ENCODE measurements around the gene TBCD.
"Not testable (repeated sequence)": the region's sequence is repeated elsewhere in the genome, so short reads cannot be mapped to it uniquely, and the experiment has no call there.

TBCD gene

DNA sequence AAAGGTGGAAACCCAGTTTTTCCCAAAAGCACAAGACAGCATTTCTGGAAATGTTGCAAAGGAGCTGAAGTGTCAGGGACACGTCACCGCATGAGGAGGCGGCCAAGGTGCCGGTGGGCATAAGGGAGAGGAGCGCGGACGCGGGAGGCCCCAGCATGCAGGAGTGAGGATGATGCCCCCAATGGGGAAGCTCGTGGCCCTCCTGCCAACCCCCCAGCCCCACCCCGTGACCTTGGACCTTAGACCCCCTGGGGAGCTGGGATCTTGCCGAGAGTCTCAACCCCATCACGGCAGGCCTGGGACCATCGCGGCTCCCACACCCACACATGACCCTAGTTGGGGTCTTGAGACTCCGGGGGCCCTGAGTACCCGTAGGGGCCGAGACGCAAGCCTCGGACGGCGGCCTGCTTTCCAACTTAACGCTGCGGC is 208.1 kb downstream of the TBCD start:
- no peak for DNase-seq

DNA sequence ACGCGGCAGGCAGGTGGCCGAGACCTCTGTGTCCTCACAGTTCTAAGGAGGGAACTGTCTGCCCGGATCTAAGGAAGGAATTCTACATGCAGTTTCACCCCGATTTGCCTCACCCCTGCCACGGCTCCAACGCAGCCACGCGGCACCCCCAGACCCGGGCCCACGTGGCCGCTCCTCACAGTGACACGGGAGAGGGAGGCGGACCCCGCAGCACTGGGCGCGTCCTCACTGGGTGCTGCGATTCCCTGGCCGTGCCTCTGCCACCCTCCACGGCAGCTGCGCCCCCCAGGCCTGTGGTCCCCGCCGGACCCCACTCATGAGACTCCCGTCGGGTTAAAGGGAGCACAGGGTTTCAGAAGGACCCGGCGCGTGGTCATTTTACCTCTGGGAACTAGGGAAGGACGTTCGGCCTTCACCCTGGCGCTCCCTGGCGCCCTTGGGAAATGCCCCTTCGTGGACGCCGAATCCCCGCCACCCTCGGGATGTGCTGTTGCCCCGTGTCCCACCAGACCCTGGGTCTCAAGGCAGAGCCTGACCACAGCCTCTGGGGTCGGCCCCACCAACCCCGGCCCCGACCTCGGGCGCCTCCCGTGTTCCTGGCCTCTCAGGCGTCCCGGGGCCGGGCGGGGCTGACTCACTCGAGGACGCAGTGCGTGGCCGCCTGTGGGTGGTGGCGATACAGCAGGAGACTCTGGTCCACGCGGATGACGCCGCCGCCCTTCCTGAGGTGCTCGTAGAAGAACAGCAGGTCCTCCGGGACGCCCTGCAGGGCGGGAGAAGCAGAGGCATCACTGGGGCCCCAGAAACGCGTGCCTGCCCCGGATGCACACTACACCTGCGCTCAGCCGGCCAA is 208.8 kb downstream of the TBCD start:
- no peak for DNase-seq

DNA sequence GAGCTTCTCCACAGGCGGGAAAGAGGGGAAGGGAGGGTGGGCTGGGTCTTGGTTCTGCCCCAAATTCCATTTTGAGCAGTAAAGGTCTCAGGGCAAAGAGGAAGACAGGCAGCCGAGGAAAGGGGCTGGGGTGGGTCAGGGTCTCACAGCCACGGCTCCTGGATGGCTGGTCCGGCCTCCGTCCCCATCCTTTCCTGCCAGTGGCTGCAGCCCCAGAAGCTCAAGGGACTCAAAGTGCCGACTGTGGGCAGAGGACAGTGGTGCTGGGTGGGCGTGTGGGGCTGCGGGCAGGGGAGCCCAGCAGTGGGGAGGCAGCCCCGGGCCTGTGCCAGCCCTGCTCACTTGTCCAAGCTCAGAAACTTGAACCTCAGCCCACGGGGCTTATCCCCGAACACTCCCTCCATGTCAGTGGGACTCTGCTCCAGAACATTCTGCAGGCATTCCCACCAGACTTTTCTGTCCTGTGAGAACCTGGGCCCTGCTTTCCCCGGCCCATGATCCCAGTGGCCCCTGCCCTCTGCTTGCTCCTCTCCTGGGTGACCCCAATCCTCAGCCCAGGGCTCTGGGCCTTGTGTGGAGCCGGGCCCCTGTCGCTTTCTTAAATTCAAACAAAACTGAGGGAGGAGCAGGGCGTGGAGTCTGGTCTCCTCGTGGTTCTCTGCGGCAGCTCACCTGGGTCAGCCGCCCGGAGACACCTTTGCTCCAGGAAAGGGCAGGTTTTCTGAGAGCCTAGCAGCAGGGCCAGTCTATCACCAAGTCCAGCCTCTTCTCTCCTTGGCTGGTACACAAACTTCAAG is 209.7 kb downstream of the TBCD start:
- no peak for DNase-seq

DNA sequence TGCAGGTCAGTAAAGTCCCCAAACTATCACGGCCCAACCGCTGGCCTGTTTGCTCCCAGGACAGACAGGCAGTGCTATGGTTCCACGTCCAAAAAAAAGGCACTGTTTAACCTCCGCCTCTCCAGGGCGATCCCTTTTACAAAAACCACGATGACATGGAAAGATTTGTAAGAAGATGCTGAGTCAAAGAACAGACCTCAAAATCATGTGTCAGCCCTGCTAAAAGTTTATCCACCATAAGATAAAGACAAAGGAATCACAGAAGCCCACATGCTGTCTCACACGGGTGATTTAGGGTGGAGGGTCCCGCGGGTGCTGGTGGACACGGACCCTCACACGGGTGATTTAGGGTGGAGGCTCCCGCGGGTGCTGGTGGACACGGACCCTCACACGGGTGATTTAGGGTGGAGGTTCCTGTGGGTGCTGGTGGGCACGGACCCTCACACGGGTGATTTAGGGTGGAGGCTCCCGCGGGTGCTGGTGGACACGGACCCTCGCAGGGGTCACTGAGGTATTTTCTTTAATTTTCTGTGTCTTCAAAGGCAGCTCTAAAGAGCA is 210.4 kb downstream of the TBCD start:
- DNase-seq = no peak

DNA sequence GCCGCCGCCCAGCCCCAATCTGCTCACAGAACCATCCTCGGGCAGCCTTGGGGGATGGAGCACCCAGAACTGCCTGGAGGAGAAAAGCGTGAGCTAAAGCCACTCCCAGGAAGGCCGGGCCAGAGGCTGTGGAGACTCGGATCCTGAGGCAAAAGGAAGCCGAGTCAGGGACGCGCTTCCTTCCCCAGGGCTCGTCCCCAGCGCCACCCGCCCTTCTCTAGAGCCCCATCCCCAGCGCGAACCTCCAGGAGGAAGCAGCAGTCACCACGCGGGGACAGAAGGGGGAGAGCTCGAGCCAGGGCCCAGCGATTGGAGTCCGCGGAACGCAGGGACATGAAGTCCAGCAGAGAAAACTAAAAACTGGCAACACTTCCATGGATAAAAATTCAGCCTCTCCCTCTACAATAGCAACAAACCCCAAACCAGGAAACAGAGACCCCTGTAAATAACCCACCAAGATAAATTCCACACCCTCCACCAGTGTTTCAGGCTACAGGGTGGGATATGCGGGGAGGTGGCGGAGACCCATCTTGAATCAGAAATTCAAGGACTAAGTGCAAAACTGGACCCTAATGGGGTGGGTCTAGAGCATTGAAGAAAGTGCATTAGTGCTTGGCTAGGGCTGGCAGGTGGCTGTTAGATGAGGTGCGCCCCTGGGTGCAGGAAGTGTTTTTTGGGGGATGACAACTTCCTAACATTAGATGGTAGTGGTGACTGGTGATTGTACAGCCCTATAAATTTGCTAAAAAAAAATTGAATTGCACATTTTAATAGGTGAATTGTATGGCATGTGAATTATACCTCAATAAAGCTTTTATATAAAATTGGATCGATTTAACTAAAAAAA is 211.5 kb downstream of the TBCD start:
- peak; percentile 15 to 38 for DNase-seq

DNA sequence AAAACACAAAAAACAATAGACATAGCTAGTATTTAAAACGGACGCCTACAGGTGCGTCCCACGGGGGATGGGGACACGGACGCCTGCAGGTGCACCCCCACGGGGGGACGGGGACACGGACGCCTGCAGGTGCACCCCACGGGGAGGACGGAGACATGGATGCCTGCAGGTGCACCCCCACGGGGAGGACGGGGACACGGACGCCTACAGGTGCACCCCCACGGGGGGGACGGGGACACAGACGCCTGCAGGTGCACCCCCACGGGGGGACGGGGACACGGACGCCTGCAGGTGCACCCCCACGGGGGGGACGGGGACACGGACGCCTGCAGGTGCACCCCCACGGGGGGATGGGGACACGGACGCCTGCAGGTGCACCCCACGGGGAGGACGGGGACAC is 212.6 kb downstream of the TBCD start:
- not testable (repeated sequence) for DNase-seq

DNA sequence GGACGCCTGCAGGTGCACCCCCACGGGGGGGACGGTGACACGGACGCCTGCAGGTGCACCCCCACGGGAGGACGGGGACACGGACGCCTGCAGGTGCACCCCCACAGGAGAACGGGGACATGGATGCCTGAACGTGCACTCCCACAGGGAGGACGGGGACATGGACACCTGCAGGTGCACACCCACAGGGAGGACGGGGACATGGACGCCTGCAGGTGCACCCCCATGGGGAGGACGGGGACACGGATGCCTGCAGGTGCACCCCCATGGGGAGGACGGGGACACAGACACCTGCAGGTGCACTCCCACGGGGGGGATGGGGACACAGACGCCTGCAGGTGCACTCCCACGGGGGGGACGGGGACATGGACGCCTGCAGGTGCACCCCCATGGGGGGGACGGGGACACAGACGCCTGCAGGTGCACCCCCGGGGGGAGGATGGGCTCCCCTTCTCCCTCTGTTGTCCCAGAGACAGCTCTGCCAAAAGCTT is 213.0 kb downstream of the TBCD start:
- DNase-seq = no peak

DNA sequence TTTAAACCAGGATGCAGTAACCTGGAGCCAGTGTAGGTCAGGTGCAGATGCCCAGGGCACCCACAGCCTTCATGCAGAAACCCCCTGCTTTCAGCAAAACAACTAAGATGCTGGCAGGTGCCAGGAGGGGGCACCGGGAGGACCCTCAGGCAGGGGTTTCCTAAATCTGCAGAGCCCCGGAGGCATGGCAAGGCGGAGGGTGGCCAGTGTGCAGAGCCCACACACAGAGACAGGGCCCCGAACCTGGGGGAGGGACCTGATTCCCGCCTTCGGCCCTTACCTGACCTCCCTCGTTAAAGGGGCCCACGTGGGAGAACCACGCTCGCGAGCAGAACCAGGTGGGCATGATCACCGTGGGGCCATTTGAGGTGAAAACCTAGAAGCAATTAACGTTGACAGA is 213.5 kb downstream of the TBCD start:
- no peak for DNase-seq

DNA sequence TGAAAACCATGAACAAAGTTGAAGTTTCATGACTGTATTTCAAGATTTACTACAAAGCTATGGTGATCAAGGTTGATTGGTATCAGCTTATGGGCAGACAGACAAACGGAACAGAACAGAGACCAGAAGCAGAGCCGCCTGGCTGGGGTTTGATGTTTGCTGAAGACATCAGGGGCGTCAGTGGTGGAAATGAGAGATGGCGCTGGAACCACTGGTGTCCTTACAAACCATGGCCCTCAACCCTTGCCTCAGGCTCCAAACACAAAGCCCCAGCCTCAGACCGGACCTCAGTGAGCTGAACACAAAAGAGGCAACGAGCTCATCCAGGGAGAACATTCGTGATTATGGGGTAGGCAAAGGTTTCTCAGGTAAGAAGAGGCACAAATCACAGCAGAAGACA is 214.6 kb downstream of the TBCD start:
- DNase-seq = no peak

DNA sequence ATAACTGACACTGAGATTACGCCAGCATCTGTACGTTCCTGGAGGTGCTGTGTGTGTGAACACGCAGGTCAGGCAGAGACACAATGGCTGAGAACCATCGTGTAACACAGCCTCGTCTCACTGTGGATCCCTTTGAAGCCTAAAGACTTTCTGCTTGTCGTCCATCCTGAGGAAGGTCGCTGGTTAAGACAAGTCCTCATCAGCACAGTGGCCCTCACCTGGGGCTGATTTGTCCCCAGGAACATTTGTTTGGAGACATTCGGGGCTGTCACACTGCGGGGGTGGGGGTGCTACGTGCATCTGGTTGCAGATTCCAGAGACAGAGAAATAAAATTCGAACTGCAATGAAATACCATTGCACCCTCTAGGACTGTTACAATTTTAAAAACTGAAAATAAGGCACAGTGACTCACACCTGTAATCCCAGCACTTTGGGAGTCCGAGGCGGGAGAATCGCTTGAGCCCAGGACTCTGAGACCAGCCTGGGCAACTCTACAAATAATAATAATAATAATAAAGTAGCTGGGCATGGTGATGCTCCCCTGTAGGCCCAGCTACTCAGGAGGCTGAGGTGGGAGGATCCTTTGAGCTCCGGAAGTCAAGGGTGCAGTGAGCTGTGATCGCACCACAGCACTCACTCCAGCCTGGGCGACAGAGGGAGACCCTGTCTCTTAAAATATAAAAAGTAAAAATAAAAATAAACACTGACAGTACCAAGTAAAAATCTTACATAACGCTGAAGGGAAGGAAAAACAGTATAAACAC is 215.6 kb downstream of the TBCD start:
- no peak for DNase-seq

DNA sequence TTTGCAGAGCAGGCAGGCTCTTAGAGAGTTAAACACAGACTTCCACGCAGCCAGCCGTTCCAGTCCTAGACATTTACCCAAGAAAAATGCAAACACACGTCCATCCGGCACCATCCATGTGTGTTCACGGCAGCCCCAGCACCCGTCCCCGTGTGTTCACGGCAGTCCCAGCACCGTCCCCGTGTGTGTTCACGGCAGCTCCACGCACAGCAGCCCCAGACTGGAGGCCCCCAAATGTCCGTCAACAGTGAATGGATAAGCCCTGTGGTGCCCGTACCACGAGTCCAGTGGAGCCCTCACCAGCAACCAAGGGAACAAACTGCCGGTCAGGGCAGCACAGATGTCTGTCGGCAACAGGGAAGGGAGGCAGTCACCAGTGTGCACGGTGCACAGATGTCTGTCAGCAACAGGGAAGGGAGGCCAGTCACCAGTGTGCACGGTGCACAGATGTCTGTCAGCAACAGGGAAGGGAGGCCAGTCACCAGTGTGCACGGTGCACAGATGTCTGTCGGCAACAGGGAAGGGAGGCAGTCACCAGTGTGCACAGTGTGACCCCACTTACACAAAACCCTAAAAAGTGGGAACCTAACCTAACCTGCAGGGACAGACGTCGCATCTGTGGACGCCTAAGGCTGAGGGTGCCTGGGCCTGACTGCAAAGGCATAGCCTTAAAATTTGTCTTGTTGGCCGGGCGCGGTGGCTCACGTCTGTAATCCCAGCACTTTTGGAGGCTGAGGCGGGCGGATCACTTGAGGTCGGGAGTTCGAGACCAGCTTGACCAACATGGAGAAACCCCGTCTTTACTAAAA is 216.4 kb downstream of the TBCD start:
- not testable (repeated sequence) for DNase-seq

DNA sequence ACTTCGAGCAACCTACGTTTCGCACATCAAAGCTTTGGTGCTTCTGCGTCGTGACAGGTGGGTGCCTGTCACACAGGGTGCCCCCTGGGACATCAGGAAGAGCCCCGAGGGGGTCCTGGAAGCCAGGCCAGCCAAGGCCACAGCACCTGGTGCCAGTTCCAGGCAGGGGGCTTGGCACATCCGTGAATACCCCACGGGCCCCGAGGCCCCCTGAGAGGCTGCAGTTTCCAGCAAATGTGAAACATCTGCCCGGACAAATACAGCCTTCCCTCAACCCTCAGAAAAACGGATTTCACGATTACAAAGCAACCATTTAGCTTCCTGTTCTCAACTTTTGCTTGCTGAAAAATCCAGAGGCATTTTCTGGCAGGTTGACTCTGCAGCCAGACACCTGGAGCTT is 218.2 kb downstream of the TBCD start:
- no peak for DNase-seq

DNA sequence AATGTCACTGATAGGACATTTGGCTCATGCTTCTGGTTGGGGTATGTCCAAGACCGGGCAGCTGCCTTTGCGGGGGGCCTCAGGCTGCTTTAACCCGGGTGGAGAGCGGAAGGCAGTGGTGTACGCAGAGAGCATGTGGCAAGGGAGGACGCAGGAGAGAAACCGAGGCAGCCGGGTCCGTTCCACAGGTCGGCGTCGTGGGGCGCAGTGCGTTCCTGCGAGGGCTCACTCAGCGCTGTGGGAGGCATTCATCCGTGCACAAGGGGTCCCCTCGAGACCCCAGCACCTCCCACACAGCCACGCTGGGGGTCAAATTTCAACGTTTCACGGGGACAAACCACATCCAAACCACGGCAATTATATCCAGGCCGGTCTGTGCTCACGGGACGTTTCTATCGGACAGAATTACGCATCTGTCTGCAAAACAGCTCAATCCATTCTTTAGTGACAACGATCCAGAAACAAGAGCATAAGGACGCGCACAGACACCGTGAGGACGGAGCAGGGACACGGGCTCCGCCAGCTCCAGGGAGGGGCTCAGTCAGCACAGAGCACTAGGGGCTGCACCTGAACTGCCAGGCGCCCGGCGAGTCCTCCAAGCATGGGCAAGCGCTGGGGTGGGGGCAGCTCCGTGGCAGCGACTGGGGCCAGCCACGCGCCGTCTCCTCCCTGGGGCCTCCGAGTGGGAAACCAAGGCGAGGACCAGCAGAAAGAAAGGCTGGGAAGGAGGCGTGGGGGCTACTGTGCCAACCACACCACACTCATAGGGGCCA is 219.1 kb downstream of the TBCD start:
- DNase-seq = no peak

DNA sequence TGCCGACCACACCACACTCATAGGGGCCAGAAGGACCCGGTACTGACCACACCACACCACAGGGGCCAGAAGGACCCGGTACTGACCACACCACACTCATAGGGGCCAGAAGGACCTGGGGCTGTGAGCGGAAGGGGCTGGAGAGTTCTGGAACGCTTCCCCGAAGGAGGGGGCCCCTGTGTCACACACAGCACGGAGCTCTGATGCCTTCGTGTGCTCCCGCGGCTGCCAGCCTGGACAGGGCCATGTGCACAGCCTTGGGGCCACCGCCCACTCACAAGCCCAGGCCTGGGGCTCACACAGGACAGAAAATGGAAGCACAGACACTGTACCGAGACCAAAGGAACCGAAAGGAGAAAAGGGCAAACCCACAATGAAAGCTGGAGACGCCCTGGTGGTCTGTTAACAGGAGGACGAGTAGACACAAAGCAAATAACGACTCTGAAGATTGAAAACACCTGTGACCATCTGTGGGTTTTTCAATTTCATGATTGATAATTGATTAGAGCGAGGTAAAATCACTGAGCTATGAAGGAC is 221.0 kb downstream of the TBCD start:
- no peak for DNase-seq

DNA sequence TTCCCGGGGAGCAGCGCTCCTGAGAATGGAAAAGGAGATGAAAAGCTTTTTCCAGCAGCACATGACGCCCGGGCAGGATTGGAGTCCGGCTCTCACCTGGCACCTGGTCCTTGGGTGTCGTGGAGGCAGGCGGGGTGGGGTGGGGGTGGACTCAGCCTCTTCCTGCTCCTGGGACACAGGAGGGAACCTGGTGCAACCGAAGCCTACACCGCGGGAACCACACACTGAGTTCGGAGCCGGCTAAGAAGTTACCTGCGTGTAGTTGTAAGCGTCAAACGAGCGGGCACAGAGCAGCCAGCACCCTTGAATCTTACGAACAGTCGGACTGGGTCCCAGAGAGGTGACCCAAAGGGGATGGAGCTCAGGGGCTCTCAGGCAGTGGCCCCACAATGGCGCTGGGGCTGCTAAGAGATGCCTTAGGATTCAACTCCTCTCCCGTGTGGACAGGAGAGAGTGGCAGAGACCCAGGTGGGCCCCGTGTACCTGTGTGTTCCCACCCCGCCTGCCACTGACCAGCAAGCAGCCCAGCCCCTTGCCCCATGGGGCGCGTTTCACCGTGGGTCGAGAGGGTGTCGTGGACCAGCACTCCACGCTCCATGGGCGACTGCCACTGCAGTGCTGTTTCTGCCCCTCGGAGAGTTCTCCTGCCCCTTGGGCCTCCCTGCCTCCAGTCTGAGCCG is 221.7 kb downstream of the TBCD start:
- DNase-seq = no peak

DNA sequence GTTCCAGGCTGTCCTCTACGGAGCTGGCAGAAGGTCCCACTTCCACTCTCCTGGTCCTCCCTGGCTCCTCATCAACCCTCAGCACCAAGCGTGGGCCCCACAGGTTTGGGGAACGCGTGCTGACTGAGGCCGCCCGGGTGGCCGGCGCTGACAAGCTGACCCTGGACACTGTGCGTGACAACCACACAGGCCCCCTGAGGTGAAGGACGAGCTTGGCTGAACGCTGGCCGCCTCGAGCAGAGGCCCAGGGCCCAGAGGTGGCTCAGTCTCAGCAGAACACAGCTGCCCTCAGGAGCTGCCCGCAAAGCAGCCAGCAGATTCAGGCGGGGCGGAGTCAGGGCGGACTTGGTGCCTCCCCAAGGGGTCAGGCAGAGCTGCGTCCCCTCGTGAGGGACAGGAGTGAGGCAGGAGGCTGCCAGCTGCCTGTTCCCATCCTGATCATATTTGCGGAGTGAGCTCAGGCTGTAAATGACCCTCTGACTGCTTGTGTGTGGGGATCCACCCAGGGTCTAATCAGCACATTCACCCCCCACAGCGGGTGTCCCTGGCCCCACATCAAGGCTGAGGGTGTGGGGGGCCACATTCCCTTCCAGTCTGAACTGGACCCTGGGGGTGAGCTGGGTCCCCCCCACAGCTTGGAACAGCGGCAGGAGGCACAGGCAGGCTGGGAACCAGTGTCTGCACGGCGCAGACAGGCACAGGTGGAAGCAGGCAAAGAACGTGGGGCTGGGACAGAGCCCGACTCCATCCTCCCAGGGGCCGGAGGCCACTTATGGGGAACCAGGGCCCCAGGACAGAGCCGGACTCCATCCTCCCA is 222.5 kb downstream of the TBCD start:
- DNase-seq = no peak

DNA sequence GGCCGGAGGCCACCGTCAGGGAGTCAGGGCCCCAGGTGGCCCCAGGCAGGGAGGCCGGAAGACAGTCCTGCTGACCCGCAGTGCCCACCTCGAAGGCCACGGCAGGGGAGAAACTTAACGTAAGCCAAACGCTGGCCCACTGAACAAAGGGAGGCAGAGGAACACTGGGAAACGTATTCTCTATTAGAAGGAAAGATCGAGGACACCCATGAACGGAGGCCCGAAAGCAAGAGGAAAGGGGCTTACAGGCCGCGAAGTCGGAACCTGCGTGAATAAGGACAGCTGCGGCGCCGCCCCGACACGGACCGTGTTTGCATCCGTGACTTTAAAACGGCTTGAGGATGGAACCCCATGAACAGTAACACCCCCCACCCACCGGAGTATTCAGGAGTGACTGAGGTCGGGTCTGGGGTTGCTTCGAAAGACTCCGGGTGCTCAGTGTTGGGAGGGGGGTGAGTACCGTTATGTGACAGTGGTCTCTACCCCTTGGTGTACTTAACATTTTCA is 225.2 kb downstream of the TBCD start:
- DNase-seq = no peak

DNA sequence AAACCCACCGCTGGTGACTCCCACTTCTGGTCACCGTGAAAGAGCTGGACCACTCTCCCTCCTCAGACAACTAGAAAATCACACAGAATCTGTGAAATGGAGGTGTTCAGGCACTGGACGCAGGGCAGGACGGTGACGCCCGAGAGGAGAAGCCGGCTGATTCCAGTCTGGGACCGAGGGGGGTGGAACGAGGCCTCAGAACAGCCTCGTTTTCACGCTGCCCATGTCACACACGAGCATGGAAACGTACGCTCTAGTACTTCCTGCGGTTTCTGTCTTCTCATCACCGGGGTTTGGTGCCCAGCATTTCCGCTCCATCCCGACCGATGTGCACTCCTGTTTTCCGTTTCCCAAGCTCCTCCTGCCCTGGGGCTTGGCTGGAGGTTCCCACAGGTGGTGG is 225.7 kb downstream of the TBCD start:
- DNase-seq = no peak

Data from NCI-H187 (cell line).